CD4-positive, alpha-beta T cell treated with Interferon alpha-2 for 1 hour (primary cell): ENCODE data around the gene GRID1.

Source experiments
- DNase-seq, 2 donors: peaks; one replicate each; pipeline ENCODE4 v3.0.0-alpha.2; 2020 to 2022

The GRID1 gene

GRCh38 chr10:86291616-86292340 lies 74.8 kb downstream of the GRID1 start:
- no peak for DNase-seq

DNA sequence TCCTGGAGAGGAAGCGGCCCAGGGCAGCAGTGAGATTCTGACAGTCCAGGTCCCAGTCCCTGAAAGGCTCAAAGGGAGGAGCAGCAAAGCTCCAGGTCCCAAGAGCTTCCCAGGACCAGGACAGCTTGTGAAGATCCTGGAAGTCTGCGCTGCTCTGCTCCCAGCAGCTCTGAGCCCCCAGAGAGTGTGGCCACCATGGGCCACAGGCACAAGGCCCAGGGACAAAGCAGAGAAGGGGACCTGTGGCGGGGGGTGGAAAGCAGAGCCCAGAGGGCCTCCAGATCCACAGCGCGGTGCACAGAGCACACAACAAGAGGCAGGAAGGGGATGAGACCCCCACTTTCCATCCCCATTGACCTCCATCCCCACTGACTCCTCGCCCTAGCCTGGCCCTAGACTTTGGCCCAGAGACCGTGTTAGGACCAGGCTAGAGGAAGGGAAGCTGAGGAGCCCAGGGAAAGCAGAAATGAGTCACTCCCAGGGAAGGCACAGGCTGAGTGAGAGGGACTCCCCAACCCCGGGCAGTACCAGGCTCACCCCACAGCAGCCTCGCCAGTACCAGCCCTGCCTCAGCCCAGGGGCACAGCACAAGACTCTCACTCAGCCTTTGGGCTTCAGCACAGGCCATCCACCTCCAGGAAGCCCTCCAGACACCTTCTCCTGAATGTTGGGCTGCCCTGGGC lies 75.5 kb downstream of the GRID1 start:
- no peak for DNase-seq

- DNase-seq = no peak
Measured at GRCh38 chr10:86289577-86289868, 77.1 kb downstream of the GRID1 start.

DNA sequence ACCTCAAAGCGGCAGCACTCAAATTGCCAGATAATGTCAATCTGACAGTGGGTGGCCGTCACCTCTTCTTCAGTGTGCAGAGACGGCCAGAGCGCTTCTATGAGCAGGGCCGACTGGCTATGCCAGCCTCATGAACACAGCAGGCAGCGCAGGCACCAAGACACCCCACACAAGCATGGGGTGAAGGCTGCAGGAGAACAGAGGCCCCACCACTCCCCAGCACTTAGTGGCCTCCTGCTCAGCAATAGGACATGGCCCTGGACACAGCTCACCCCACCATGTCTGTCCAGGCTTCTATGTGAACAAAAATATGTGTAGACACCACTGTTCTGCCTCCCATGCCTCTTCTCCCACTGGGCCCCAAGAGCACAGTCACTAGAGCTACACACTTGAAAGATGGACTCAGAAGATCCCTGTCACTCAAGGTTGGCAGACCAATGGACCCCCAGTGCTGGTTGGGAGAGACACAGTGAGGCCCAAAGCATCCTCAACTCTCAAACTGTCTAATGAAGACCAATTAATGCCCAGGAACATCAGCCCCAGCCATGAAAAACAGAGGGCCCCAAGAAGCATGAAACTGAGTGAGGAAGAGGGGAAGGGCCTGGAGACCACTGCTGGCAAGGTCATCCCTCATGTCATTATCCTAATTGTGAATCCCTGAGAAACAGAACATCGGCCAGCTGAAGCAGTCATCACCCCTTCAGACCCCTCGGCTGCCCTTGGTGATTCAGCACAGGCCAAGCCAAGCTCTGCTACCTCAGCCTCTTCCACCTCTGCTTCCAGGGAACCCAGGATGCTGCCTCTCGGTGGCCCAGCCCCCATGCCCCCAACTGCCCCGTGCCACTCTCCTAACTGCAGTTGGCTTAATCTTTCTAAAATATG lies 77.7 kb downstream of the GRID1 start:
- DNase-seq = no peak

- DNase-seq = no peak
Measured at GRCh38 chr10:86287966-86288579, 78.5 kb downstream of the GRID1 start.

DNA sequence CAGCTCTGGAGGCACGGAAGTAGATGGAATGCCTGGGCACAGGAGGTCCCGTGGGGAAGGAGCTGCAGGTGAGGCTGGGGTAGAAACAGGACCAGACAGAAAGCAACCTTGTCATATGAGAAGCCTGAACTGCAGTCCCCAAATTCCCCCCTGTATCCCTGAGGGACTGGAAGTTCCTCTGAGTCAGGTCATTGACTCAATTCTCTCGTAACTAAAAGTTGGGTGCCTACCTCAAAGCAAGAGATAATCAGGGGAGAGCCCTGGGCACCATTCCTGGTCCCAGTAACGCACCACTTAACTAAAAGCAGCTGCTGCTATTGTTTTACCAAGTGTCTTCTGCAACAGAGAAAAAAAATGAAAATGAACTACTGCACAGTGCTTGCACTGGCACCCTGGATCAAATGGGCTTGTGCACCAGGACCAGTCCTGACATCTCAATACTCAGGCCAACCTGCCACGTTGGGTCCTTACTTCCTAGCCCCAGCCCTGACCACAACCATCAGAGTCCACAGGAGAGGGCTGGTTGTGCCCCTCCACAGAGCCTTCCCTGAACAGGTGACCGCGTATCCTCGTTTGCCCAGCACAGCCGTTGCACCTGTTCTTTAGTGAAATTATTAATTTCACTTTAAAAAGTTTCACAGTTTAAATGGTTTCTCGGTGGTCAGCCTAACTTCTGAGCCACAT lies 79.3 kb downstream of the GRID1 start:
- no peak for DNase-seq

DNA sequence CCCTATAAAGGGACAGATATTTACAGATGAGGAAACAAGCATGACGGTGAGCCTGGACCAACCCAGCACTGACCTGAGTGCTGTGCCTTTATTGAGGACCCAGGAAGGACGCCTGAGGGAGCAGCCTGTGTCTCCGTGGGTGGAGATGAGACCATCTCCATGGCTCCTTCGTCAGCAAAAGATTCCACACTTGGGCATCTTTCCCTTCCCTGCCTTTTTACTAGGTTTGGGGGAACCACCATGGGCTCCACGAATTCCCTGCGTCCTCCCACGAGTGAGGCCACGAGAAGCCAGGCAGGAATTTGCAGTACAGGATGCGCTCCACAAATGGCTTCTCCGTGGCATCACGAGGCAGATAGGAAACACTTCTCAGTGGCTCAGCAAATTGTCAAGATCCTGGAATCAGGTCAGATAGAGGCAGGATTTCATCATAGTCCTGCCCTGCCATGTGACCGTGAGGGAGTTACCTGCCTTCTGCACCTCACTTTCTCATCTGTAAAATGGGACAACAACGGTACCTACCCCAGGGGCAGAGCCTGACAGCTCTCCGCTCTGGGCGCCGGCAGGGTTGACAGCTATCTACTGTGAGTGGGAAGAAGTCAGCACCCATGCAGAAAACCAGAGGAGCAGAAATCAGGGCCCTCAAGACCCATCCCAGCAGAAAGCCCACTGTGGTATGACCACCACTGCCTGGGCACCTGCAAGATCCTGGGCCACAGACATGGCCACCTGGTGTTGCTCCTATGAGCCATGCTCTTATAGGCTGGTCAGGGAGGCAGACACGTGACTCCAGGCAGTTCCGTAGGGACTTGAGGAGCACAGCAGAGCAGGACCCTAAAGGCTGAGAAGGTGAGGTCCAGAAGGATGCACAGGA lies 80.1 kb downstream of the GRID1 start:
- DNase-seq = no peak

DNA sequence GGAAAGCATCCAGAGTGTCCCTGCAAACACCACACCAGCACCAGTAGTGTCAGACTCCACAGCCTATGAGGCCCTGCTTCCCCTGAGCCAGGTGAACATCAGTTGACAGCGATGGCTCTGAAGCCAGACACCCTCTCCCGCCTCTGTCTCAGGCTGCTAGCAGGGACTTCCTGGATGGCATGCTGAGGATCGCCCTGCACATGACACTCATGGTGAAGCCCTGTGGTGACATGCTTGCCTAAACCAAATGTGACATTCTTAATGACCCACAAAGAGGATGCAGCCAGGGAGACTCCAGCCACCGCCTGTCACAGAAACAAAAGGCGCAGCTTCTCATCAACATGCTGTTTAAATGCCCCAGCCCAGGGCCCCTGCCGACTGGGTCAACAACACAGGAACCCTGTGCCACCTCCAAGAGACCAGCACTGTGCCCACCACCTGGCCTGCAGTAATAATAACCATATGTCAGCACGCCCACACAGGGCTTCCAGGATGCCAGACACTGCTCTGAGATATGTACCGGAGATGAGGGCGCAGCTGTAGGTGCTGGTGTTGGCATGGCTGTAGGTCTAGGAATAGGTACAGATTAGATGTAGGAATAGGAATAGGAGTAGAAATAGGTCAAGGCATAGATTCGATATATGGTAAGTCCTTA lies 81.3 kb downstream of the GRID1 start:
- no peak for DNase-seq

DNA sequence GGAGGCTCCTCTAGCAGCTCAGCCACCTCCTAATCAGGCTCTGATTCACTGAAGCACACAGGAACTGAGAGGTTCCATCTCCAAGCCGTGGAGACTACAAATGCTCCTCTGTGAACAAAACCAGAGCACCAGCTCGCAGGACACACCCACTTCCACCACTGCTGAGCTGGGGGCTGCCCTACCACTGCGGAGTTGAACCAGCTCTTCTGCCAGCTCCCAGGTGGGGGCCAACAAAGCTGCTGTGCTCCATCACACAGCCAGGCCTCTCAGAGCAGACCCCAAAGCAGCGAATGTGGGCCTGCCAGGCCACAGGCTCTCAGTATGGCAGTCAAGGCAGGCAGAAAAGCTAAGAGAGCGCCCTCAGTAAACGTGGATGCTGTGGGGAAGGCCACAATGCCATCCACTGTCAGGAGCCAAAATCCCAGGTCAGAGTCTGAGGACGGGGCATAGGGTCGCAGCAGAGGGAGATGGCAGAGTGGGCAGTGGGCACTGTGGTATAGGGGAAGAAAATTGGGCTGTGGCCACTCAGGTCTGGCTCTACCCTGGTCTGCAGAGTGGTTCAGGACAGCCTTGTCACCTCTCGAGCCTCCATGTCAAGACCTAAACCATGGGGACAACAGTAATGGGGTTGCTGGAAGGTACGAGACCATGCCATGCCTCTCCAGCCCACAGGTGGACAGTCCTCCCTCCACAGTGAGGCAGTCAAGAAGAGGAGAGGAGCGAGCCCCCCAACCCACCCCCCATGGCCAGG lies 82.1 kb downstream of the GRID1 start:
- no peak for DNase-seq

- DNase-seq = no peak
Measured at GRCh38 chr10:86283466-86284287, 82.9 kb downstream of the GRID1 start.

DNA sequence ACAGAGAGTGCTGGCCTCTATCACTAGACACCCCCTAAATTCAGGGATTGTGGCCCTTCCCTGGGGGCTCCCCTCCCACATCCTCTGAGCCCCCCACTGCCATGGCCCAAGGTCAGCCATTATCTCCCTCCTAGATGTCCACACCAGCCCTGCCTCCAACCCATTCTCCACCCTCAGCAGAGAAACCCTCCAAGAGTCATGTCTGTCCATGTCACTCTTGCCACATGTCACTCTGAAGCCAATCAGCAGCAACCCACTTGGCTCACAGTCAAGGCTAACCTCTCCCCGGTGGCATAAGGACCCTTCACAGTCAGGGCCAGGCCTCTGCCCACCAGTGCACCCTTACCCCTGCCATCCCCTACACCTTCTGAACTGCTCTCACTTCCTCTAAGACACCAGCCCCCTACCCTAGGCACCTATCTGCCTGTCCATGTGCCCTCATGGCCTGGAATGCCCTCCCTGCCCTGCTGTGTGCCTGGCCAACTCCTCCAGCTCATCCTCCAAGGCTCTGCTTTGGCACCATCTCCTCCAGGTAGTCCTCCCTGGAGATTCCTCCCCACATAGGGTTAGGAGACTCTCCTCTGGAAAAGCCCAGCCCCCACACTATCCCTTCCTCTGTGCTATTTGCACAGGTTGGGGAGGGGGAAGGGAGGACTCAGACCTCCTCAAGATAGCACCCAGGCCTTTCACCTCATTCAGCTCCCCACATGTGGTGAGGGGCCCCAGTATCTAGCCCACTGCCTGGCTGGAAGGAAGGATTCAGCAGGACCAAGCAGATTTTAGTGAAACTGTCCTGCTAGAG lies 83.7 kb downstream of the GRID1 start:
- no peak for DNase-seq

- DNase-seq = no peak
Measured at GRCh38 chr10:86281396-86281795, 85.2 kb downstream of the GRID1 start.

DNA sequence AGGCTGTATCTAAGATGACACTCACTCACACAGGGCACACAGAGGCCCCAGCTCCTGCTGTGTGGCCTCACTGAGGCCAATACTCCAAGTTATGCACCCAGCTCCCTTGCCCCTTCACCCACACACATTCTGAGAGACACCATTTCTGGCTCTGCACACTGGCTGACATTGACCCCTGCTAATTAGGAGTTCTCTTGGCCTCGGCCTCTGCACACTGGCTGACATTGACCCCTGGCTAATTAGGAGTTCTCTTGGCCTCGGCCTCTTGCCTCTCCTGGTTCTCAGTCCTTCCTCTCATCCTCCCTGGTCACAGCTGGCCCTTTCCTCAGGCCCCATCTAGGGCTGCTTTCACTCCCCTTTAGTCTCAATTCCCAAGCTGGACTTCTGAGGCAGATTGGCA lies 97.3 kb downstream of the GRID1 start:
- no peak for DNase-seq

GRCh38 chr10:86267286-86268195 lies 99.1 kb downstream of the GRID1 start:
- no peak for DNase-seq

DNA sequence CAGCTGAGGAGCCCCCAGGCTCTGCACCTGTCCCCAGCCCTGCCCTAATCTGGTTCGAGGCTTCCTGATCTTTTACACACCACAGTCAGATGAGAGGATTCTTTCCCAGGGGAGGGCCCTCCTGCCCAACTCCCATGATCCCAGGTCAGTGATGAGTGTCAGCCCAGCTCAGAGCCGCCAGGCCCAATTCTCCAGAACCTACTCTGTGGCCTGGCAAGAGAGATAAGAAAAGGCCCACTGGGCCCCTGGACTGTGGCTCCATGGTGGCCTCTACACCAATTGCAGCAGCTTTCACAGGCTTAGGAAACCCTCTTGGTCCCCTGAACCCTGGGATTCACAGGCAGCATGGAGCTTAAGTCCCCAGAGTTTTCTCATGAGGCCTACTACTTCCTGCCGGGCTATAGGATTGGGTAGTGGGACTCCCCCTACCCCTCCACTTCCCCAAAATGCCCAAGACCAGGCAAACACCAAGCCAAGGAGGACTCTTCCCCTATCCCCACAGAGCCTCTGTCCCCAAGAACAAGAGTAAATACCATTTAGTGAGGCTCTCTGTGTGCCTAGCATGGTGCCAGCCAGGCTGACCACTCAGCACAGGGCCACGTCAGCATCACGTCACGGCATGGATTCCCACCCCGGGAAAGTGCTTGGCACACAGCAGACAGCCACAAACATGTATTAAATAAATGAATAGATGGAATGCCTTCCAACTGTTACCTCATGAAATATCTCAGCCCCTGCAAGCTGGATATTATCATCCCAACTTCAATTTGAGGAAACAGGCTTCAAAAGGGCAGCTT lies 100.0 kb downstream of the GRID1 start:
- no peak for DNase-seq

DNA sequence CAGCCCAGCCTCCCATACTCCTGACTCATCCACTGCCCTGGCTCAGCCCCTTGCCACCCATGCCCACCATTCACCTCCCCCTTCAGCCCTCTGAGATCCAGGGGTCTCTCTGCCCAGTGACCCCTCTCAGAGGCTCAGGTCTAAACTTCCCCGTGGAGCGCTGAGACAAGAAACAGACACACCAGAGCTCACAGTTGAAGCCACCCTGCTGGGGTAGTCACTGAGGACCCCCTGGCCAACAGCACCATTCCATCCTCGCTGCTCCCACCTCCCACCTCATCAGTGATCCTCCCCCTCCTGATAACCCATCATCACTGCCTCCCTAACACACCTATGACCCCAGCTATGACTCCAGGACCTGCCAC lies 100.7 kb downstream of the GRID1 start:
- no peak for DNase-seq
